GM21515 (cell line): Measurements from ENCODE around the gene GABPB2.

Source experiments
- ATAC-seq: cut with Tn5 transposase; IDR thresholded peaks from one replicate; pipeline ENCODE4 v1.9.1; 2021; ENCODE audit not compliant: unreplicated experiment

GABPB2 gene

DNA sequence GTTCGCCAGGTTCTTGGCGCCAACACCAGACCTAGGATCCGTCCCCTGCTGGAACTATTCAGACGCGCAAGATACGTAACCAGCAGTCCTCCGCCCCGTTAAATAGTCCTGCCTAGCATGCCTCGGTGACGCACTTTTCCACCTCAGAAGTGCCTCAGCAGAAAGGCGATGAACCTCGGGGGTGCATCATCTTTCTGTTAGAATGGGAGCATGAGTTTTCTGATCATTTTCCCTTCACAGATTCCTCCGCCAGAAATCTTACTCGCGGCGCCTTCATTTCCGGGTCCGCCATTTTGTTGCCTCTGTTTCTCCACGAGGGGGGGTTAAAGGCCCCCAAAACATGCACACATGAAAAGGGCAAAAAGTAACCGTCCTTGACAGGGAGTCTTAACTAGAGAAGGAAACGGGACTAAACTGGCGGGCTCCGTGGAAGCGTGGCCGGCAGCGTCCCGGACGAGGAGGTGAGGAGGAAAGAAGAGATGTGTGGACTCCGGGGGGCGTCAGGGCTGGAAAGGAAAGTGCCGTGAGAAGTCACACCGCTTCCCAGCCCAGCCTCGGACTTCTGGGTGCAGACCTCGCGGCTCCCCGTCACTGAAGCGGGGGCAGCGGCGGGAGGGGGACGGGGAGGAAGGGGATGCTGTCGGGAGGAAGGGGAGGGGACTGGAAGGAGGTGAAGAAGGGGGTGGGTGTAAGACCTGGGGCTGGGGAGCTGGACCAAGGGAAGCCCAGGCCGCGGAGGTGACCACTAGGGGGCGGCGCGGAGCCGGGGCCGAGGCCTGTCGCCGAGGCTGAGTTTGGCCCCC is at the start of gene GABPB2:
Gene GABPB2 (plus strand): TSS at position 288 of the 803 bp plus-strand sequence. CDS start 17,429 bp downstream, outside the sequence.
- ATAC-seq: peak; percentile 79

DNA sequence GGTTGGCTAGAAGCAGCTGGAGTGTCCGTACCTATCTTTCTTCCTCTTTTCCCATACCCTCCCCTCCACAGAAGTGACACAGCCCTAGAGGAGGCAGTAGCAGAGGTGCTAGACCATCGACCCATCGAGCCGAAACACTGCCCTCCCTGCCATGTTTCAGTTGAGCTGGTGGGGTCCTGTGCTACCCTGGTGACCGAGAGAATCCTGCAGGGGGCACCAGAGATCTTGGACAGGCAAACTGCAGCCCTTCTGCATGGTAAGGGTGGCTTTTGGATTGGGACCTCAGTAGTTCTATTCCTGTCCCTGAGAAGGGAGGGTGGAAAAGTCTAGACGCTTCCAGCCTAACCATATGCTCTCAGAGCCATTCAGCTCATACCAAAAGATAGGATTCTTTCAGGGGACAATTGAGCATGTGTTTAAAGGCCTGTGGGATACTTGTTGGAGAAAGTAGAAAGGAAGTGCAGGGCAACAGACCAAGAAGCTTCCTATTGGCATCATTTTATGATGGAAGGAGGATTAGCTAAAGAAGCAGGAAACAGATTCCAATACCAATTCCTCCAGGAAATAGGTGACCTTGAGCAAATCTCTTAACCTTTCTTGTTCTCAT is 45.9 kb upstream of the GABPB2 start:
- no peak for ATAC-seq

DNA sequence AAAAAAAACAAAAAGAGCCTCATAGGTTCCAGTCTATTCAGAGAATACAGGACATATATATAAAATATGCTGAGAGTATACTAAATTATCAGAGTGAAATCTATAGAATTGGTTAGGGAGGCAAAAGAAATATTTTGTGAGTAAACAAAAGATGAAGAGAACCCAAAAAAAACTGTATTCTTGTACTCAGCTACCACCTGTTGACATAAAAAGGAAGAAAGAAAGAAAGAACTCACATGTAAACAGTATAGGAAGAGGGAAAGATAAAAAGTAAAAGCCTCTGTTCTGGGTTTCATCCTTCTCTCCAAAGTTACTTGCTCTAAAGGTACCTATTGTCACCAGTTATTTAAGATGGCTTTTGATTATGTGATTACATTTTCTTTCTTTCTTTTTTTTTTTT is 44.1 kb upstream of the GABPB2 start:
- ATAC-seq: no peak

DNA sequence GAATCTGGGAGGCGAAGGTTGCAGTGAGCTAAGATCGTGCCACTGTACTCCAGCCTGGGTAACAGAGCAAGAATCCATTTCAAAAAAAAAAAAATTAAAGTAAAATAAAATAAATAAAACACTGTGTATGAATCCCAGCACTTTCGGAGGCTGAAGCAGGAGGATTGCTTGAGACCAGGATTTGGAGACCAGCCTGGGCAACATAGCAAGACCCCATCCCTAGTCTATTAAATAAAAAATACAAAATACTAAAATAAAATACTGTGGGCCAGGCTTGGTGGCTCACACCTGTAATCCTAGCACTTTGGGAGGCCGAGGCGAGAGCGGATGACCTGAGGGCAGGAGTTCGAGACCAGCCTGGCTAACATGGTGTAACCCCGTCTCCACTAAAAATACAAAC is 38.4 kb upstream of the GABPB2 start:
- ATAC-seq: no peak

DNA sequence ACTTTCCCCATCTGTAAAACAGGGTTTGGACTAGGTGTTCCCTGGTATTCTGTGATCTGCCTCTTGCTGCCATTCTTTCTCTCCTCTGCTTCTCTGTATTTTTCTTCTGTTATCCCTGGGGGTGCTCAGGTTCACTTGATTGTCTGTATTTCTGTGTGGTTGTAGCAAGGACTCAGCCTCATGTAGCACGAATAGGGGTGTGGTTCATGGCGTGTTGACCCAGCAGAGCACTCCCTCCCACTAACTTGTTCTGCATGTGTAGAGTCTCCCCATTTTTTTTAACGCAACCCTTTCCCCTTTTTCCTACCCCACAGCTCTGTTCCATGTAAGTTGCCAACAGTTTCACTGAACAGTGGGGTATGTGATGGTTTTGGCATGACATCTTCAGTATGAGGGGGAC is 35.4 kb upstream of the GABPB2 start:
- ATAC-seq: no peak

DNA sequence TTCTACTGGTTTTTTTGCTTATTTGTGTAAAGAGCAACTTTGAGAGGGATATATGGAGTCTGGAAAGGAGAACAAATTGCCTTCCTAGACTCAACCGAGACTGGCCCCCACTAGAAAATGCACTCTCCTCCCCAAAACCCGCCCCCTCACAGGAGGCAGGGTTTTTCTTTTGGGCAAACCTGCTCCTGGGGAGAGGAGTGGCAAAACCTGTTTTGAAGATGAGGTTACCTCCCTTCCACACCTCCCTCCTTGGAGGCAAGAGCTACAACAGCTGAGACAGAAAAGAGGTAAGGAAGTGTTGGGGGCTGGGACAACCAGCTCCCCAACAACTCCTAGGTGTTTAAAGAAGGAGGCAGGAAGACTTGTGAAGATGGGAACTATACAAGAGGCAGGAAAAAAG is 34.2 kb upstream of the GABPB2 start, which contains the start of gene BNIPL:
Gene BNIPL (plus strand): TSS at position 231 of the 400 bp plus-strand sequence. CDS start 140 bp downstream, at position 371.
- ATAC-seq: no peak

DNA sequence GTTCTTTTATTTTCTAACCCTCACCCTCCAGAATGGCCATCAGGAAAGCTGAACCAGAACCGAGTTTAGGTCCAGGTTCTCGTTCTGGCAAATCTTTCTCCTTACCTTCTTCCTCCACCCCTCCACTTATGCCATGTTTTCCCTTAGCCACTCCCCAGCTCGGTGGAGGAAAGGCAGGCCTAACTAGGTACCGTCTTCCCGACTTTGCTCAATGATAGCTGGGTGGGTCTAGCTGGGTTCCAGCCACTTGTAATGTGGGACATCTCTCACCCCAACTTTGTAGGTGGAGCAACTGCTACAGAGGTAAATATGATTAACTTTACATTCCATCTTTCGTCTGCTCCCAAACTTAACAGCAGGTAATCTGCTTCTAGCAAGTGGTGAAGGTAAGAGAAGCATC is 33.5 kb upstream of the GABPB2 start:
- ATAC-seq: no peak

DNA sequence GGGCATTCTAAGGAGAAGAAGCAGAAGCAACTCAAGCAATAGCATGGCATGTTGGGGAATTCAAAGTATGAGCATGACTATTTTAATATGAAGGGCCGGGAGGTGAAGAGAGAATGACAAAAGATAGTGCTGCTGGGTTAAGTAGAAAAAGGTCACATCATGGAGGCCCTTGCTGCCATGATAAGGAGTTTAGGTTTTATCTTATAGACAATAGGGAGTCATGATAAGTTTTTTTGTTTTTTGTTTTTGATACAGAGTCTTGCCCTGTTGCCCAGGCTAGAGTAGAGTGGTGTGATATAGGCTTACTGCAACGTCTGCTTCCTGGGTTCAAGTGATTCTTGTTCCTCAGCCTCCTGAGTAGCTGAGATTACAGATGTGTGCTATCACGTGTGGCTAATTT is 31.0 kb upstream of the GABPB2 start:
- ATAC-seq: no peak

DNA sequence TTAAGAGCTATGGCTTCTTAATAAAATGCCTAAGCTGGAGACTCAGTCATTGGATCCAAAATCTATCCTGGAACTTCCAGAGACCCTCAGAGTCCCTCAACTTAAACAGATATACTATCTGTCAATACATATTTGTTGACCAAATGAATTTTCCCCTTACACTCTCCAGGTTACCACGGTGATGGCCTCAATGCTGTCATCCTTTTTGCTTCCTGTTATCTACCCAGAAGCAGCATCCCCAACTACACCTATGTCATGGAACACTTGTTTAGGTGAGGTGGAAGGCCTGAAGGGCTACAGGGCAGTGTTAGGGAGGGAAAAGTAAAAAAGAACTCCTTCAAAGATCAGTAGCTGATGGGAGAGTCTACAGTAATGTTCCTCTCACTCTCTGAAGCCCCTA is 27.4 kb upstream of the GABPB2 start:
- ATAC-seq: no peak

DNA sequence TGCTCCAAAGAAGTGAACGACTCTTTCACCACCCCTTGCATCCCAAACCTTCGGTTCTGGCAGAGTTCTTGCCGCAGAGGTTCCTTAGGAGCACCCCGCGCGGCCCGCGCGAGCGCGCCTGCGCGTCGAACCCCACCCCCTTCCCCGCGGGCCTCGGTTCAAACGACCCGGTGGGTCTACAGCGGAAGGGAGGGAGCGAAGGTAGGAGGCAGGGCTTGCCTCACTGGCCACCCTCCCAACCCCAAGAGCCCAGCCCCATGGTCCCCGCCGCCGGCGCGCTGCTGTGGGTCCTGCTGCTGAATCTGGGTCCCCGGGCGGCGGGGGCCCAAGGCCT is 23.0 kb upstream of the GABPB2 start, which contains the start of gene C1orf56:
Gene C1orf56 (plus strand): TSS at position 161 of the 334 bp plus-strand sequence. CDS start 97 bp downstream, at position 258.
- ATAC-seq: peak; percentile 51

DNA sequence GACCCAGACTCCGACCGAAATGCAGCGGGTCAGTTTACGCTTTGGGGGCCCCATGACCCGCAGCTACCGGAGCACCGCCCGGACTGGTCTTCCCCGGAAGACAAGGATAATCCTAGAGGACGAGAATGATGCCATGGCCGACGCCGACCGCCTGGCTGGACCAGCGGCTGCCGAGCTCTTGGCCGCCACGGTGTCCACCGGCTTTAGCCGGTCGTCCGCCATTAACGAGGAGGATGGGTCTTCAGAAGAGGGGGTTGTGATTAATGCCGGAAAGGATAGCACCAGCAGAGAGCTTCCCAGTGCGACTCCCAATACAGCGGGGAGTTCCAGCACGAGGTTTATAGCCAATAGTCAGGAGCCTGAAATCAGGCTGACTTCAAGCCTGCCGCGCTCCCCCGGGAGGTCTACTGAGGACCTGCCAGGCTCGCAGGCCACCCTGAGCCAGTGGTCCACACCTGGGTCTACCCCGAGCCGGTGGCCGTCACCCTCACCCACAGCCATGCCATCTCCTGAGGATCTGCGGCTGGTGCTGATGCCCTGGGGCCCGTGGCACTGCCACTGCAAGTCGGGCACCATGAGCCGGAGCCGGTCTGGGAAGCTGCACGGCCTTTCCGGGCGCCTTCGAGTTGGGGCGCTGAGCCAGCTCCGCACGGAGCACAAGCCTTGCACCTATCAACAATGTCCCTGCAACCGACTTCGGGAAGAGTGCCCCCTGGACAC is 22.5 kb upstream of the GABPB2 start:
- ATAC-seq: peak; percentile 52

DNA sequence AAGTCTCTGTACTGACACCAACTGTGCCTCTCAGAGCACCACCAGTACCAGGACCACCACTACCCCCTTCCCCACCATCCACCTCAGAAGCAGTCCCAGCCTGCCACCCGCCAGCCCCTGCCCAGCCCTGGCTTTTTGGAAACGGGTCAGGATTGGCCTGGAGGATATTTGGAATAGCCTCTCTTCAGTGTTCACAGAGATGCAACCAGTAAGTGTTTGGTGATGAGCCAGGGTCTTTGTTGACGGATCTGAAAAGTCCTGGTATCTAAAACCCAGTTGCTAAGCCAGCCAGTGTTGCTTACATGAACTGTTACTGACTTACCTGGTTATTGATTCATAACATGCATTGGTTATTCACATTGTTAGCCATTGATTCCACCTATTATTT is 21.9 kb upstream of the GABPB2 start:
- no peak for ATAC-seq

DNA sequence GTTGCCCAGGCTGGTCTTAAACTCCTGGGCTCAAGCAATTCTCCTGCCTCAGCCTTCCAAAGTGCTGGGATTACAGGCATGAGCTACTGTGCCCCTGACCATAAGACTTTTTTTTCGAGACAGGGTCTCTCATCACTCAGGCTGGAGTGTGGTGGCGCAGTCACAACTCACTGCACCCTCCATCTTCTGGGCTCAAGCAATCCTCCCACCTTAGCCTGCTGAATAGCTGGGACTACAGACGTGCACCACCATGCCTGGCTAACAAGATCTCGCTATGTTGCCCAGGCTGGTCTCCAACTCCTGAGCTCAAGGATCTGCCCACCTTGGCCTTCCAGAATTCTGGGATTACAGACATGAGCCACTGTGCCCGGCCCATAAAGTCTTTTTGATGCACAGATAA is 21.1 kb upstream of the GABPB2 start:
- ATAC-seq: no peak

DNA sequence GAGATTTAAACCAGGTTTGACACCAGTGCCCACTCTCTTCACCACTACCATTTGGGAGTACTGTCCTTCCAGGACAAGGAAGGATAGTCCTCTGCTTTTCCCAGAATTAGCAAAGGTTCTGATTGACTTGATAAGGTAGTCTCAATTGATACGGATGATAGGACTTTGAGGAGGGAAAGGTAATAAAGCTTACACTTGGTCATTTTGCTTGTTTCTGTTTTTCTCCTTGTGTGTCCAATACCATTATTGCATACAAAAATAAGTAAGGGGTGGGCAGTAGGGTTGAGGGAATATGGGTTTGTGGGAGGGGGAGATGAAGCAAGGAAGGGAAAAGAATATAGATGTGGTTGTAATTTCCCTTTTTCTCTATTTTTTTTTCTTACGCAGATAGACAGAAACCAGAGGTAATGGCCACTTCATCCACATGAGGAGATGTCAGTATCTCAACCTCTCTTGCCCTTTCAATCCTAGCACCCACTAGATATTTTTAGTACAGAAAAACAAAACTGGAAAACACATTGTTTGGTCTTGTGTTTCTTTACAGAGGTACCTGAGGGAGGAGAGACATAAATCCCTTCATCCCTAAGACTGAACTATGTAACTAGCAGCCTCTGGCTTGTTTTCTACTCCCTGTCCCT is 20.4 kb upstream of the GABPB2 start:
- no peak for ATAC-seq

DNA sequence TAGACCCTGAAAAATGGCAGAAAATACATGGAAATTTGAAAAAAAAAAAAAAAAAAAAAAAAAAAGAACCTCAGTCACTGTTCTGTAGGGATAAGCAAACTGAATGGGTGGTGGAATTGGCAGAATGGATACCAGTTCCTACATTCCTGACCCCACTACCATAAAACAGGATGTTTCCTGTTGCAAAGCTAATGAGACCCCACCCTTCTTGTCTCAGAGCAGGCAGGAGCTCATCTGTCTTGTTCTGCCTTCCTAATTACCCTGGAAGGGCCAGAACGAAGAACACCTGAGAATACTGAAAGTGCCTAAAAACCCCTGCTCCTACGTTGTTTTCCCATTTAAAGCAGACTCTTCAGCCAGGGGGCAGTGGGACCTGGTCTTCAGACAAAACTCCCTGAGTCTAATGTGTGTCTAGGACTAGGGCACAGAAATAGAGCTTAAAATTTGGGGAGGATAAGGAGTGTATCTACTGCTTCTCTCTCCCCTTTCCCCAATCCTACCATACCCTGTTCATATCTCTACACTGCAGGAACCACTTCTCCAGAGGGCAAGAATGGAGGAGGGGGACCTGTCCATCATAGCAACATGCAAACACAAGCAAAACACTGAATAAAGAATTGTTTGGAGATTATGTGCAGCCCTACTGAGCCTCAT is 19.1 kb upstream of the GABPB2 start:
- ATAC-seq: no peak

DNA sequence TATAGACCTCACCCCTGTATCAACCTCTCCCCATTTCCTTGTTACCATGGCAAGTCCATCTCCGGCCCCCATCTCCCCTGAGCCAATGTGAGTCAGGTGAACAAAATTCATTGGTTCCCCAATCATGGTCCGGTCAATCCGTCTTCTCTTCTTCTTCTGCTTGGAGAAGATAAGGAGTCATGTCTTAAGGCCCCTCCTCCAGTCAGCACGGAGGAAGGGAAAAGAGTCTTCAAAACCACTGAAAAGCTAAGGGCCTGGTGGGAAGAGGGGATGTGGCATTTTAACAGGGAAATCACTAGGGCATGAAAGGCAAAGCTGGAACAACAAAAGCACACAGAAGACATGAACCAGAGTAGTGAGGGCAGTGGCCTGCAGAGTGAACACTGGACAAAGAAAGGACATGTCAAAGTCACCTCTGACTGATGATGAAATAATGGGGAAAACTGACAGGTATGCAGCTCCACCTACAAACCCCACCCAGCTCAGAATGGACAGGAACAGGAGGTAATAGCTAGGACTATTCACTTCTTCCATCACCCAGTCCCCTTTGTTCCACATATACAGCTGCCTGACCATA is 15.5 kb upstream of the GABPB2 start:
- no peak for ATAC-seq

DNA sequence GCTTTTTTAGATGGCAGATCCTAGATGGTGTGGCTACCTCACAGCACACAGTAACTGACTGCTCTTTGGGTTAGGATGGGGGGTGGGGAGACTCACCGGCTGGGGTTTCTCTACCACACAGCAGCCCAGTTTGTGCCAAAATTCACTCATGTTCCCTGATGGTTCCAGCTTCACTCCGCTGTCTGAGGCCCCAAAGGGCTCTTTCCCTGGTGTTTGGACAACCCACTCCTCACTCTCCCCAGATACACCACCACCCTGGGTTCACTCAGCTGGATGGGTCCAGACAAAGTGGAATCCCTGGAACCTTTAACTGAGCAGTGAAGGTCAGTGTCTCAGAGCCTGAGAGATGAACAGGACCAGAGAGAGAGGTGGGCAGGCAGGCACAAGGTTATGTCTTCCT is 15.0 kb upstream of the GABPB2 start:
- ATAC-seq: no peak

DNA sequence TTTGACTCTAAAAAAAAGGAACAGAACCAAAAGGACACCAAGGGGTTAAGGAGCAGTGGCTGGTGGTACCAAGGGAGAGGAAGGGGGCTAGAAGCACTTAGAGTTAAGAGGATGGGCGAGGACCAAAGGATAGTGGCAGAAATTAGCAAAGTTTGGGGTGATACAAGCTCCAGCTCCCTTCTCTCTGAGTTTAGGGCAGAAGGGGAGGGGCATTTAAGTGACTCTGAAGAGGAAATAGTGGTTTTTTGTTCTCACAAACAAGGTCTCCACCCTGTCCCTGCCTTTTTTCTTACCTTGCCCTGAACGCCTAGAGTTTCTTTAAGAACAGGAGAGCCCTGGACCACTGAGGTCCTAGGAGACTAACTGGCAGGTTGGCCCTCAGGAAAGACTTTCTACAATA is 14.4 kb upstream of the GABPB2 start:
- no peak for ATAC-seq

DNA sequence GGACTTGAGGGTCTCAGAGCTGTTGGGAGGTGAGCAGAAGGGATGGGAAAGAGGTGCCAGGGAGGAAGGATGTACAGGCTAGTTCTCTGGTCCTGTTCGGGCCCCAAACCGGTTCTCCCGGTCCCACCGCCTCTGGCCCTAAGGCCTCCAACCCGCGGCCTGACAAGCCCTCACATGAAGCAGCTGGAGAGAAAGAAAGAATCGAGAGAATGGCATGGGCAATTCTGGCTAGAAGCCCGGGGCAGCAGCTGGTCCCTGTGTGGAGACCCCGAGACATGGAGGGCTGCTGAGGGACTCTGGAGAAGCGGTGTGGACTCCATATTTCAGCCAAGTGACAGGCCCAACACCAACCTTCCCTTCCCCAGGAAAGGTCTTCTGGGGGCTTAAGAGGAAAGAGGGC is 11.9 kb upstream of the GABPB2 start:
- ATAC-seq: no peak

DNA sequence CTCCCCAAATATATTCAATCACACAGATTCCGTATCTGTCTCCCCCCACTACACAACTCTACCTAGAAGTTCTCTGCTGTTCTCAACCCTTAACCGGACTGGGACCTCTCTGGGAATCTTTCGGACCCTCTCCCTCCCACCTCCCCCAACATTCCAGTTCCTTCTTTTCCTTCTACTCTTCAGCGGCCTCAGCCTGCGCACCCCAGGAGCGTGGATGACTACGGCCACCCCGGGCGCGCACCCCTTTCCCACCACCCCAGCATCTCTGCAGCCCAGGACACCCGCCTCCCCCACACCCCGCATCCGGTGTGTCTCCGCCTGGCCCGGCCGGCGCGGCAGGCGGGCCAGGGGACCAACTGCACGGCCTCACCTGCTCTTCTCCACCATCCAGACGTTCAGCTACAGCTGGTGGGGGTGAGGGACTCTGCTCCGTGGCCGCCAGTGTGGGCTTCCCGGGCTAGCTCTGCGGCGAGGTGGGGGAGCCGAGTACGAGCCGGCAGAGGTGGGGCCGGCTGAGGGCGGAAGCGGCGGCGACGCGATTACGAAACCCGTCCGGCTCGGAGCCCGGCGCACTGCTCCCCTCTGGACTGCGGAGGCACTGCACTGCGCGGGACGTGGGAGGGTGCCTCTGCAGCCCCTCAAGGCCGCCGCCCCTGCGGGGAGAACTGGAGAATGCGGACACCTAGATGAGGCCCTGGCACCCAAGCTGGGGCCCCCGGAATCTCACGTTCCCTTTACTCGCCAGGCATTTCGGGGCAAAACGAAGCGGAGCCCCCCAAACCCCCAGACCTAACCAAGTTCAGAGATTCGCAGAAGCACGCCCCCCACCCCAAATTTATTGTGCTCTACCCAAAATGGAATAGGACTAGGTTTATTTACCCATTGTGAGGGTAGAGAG is 11.2 kb upstream of the GABPB2 start, which contains the start of gene CDC42SE1:
Gene CDC42SE1 (minus strand): TSS at position 514 of the 898 bp plus-strand sequence. CDS start 3,892 bp downstream, outside the sequence.
- peak; percentile 74 for ATAC-seq
